Hindlimb muscle (tissue), 1 donor: ENCODE results near the gene KCNJ18. TPM values are rescaled to one million over a fixed set of nuclear protein-coding genes. Genes with fewer than 3 reads are reported as not detected.
"Not testable (repeated sequence)": the region's sequence is repeated elsewhere in the genome, so short reads cannot be mapped to it uniquely, and the experiment has no call there.

Experiments used
- DNase-seq: peaks from one replicate; pipeline ENCODE4 v3.0.0-alpha.2; 2013
- polyA plus RNA-seq: library from polyadenylated mRNA; unstranded; fragments of 120-200 nt; gene quantifications from one replicate; pipeline ENCODE4 v1.2.1, GENCODE V29; 2013; ENCODE audit not compliant: insufficient read length

Gene KCNJ18
- polyA plus RNA-seq, 1 donor: not detected

DNA sequence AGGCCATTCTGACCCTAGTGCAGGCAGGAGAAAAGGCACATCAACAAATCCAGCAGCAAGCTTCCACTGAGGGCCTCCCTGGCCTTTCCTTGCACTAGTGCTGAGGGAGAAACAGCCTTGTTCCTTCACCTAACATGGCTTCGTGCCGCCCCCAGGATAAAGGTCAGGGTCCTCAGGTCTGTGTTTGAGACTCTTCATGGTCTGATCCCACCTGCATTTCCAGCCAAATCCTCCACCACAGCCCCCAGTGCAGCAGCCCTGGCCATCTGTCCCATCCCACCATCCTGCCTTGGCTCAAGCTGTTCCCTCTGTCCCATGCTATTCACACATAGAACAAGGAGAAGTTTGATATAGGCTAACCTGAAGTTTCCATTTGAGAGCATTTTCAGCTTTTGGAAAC is 20.9 kb upstream of the KCNJ18 start:
- DNase-seq: not testable (repeated sequence)

DNA sequence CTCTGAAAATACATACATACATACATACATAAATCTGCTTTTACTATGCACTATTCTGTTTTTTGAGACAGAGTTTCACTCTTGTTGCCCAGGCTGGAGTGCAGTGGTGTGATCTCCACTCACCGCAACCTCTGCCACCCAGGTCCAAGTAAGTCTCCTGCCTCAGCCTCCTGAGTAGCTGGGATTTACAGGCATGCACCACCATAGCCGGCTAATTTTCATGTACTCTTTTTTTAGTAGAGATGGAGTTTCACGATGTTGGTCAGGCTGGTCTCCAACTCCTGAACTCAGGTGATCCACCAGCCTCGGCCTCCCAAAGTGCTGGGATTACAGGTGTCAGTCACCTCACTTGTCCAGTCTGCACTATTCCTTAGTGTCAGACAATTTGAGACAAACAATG is 20.5 kb upstream of the KCNJ18 start:
- not testable (repeated sequence) for DNase-seq

DNA sequence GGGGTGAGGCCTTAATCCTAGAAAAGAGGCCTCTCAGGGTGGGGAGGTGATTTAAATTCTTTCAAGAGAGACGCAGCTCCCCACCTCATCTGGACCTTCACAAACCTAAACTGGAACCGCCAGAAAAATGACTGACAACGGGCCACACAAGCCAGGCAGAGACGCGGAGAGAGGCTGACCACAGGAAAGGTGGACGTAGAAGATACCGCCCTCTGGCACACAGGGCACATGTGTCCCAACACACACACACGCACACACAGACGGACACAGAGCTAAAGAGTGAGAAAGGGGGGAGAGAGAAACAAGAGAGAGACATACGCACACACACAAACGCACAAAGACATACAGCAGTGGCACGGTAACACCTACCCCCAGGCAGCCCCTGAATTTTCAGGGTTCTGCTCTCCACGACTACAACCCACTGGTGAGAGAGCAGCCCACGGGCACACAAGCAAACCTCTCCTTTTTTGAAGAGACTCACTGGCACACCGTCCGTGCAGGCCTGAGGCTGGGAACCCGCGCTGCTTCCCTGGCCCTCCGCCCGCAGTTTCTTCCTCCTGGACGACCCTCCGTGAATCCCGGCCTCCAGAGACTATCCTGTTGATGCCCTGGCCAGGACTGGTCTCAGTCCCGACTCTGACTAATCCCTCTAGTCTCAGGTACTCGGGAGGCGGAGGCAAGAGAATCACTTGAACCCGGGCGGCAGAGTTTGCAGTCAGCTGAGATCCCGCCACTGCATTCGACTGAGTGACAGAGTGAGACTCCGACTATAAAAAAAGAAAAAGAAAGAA is 18.7 kb upstream of the KCNJ18 start:
- not testable (repeated sequence) for DNase-seq

DNA sequence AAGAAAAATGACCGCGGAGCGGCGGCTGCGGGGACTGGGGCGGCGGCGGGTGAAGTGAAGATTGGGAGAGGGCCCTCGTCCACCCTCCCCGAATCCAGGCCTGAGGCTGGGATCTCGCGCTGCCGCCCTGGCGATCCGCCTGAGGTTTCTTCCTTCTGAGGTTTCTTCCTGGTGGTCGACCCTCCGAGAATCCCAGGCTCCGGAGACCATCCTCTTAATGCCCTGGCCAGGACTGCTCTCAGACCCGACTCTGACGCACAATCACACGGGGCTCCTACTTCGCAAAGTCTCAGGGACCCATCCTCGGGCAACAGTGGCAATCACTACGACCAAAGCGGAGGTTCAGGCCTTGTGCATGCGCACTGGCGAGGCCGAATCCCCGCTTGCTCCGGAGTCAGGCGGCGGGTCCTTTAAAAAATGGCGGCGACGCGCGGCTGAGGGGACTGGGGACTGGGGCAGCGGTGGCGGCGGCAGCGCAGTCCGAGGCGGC is 18.0 kb upstream of the KCNJ18 start:
- no peak for DNase-seq

DNA sequence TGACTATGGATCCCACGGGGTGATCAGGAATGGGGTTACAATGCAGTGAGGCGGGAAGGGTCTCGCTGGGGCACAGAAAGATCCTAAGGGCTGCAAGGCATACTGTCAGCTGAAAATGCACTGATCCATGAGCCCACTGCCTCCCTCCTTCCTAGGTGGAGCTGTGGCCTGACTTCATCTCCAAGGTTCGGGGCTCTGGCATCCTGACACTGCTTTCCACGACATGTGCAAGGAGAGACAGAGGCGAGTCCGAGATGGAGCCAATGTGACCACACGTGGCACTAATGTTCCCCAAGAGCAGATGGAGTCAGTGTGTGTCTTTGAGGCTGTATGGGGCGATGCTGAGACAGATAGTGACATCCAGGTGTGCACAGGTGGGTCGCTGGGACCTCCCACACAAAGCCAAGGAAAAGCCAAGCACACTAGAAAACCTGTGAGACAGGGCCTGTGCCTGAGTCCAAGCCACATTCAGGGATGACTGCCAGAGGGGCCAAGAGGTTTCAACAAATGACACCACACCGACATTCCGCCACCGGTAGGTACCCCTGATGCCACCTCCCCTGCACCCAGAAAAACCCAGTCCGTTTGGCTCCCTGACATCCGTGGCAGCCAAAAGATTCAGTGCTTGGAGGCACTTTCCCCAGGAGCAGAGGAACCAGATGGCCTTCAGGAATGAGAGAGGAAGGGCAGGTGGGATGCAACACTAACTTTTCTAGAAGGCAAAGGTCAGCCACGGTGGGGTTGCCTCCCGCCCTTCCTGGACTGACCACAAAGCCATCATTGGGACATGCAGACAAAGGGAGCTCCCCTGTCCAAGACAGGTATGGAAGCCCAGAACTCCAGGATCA is 17.2 kb upstream of the KCNJ18 start:
- not testable (repeated sequence) for DNase-seq

DNA sequence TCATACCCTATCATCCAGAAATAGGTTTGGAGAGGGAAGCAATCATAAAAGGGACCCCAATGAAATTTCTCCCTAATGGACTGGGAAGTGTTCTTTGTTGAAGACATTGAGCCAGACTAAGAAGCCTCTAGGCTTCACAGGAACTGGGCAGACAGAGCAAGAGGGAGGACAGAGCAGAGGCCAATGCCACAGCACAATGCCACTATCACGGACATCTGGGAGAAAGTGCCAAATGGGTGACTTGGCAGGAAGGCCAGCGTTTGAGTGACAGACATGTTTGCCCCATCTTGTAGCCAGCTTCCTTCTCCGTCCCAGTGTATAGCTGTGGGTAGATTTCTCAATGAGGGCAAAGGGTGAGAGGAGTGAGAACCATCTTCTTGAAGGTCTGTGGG is 16.6 kb upstream of the KCNJ18 start:
- not testable (repeated sequence) for DNase-seq

DNA sequence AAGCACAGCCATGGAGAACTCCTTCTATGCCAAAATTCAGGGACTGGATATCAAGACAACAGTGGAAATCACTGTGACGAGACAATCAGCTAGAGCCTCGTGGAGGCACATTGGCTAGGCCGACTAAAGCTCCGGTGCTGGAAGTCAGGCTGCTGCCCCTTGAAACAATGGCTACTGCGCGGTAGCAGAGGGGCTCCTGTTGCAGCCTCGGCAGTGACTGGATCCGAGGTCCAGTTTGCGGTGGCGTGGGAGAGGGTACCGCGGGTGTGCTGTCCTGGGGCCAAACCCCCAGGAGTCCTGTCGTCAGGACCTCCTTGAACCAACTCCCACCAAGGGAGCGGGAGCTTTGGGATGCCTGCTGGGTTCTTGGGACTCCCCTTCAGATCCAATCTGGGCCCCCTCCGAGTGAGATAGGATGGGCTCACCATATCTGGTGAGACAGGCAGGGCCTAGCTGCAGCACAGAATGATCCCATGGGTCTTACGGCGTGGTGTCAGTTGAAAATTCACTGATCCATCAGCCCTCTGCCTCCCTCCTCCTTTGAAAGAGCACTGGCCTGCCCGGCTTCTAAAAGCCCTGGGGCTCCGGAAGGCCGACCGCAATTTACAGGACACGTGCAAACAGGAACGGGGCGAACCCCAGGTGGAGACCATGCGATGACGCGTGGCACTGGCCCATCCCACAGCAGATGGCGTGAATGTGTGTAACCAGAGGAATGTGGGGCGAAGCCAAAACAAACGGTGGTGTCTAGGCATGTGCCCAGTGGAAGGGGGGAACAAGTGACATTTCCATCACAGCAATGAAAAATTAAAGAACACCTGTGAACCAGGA is 15.8 kb upstream of the KCNJ18 start:
- DNase-seq: no peak

DNA sequence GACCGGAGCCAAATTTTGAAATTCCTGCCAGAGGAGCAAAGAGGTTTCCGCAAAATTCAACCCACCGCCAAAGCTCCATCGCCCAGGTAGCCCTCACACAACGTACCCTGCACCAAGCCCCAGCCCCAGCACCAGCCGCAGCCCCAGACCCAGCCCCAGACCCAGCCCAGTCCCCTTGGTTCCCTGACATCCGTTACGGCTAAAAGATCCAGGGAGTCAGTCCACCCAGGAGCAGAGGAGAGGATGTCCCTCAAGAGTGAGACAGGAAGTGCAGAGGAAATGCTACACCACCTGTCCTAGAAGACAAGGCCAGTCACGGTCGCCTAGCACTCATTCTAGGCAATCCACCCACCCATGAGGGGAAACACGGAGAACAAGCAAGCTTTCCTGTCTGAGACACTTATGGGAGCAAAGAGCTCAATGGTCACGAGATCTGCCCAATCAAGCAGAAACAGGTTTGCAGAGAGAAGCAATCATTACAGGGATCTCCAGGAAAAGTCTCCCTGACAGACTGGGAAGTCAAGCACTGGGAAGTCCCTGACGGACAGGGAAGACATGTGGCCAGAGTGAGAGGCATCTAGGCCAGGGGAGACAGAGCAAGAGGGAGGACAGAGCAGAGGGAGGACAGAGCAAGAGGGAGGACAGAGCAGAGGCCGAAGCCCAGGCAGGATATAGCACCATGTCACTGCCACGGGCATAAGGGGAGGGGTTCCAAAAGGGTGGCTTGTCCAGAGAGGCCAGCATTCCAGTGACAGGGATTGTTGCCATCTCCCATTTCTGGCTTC is 15.0 kb upstream of the KCNJ18 start:
- DNase-seq: no peak

DNA sequence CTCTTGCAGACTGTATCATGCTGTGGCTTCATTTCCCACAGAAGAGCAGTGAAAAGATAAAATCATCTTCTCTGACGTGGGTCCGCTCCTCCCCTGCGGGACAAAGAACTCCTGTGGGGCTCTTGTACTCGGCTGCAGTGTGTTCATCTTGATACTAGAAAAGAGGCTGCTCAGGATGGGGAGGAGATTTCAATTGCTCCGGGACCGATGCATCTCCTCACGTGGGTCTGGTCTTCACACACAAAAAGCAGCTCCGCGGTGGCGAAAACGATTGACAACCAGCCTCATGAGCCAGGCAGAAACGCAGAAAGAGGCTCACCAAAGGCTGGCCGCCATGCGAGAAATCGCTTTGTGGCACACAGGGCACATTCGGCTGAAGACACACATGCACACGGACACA is 14.4 kb upstream of the KCNJ18 start:
- DNase-seq: no peak

DNA sequence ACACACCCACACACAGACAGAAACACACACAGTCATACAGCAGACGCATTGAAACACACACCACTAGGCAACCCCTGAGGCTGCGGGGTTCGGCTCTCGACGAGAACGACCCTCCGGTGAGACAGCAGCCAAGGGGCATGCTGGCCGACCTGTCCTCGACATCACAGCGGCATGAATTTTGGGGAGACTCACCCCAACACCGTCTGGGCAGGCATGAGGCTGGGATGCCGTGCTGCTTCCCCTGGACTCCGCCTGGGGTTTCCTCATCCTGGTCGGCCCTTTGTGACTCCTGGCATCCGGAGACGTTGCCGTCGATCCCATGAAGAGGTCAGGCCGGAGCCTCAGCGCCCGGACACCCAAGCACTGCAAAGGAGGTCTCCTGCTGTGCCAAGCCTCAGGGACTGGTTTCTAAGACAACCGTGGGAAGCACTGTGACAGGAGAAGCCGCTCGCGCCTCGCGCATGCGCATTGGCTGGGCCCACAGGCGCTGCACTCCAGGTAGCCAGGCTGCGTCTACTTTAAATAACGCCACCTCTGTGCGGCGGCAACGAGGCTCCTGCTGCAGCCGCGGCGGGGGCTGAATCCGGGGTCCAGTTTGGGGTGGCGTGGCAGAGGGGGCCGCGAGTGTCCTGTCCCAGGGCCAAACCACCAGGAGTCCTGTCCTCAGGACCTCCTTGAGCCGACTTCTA is 13.8 kb upstream of the KCNJ18 start:
- no peak for DNase-seq

DNA sequence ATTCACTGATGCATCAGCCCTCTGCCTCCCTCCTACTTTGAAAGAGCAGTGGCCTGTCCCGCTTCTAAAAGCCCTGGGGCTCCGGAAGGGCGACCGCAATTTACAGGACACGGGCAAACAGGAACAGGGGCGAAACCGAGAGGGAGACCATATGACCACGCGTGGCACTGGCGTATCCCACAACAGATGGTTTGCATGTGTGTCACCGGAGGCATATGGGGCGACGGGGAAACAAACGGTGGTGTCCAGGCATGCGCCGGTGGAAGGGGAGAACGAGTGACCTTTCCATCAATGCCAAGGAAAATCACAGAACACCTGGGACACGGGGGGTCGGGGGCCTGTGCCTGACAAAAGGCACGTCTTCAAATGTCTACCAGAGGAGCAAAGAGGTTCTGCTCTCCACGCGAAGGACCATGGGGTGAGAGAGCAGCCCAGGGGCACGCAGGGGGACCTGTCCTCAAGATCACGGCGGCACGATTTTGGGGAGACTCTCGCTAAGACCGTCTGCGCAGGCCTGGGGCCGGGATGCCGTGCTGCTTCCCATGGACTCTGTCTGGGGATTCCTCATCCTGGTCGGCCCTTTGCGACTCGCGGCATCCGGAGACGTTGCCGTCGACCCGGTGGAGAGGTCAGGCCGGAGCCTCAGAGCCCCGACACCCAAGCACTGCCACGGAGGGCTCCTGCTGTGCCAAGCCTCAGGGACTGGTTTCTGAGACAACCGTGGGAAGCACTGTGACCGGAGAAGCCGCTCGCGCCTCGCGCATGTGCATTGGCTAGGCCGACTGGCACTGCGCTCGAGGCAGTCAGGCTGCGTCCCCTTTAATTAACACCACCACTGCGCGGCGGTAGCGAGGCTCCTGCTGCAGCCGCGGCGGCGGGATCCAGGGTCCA is 12.8 kb upstream of the KCNJ18 start:
- no peak for DNase-seq

DNA sequence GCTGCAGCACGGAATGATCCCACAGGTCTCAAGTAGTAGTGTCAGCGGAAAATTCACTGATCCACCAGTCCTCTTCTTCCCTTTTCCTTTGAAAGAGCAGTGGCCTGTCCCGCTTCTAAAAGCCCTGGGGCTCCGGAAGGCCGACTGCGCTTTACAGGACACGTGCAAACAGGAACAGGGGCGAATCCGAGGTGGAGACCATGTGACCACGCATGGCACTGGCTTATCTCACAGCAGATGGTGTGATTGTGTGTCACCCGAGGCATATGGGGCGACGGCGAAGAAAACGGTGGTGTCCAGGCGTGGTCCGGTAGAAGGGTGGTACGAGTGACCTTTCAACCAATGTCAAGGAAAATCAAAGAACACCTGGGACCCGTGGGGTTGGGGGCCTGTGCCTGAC is 12.0 kb upstream of the KCNJ18 start:
- DNase-seq: no peak

DNA sequence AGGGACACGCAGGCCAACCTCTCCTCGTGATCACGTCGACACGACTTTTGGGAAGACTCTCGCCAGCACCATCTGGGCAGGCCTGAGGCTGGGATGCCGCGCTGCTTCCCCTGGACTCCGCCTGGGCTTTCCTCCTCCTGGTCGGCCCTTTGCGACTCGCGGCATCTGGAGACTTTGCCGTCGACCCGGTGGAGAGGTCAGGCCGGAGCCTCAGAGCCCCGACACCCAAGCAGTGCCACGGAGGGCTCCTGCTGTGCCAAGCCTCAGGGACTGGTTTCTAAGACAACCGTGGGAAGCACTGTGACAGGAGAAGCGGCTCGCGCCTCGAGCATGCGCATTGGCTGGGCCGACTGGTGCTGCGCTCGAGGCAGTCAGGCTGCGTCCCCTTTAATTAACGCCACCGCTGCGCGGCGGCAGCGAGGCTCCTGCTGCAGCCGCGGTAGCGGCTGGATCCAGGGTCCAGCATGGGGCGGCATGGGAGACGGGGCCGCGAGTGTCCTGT is 11.4 kb upstream of the KCNJ18 start:
- DNase-seq: not testable (repeated sequence)

DNA sequence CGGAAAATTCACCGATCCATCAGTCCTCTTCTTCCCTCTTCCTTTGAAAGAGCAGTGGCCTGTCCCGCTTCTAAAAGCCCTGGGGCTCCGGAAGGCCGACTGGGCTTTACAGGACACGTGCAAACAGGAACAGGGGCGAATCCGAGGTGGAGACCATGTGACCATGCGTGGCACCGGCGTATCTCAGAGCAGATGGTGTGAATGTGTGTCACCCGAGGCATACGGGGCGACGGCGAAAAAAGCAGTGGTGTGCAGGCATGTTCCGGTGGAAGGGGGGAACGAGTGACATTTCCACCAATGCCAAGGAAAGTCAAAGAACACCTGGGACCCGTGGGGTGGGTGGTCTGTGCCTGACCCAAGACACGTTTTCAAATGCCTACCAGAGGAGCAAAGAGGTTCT is 10.7 kb upstream of the KCNJ18 start:
- DNase-seq: not testable (repeated sequence)

DNA sequence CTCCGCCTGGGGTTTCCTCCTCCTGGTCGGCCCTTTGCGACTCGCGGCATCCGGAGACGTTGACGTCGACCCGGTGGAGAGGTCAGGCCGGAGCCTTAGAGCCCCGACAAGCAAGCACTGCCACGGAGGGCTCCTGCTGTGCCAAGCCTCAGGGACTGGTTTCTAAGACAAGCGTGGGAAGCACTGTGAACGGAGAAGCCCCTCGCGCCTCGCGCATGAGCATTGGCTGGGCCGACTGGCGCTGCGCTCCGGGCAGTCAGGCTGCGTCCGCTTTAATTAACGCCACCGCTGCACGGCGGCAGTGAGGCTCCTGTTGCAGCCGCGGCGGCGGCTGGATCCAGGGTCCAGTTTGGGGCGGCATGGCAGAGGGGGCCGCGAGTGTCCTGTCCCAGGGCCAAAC is 10.2 kb upstream of the KCNJ18 start:
- DNase-seq: not testable (repeated sequence)

DNA sequence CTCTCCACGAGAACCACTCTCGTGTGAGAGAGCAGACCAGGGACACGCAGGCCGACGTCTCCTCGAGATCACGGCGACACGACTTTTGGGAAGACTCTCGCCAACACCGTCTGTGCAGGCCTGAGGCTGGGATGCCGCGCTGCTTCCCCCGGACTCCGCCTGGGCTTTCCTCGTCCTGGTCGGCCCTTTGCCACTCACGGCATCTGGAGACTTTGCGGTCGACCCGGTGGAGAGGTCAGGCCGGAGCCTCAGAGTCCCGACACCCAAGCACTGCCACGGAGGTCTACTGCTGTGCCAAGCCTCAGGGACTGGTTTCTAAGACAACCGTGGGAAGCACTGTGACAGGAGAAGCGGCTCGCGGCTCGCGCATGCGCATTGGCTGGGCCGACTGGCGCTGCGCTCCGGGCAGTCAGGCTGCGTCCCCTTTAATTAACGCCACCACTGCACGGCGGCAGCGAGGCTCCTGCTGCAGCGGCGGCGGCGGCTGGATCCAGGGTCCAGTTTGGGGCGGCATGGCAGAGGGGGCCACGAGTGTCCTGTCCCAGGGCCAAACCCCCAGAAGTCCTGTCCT is 9.1 kb upstream of the KCNJ18 start:
- DNase-seq: not testable (repeated sequence)

DNA sequence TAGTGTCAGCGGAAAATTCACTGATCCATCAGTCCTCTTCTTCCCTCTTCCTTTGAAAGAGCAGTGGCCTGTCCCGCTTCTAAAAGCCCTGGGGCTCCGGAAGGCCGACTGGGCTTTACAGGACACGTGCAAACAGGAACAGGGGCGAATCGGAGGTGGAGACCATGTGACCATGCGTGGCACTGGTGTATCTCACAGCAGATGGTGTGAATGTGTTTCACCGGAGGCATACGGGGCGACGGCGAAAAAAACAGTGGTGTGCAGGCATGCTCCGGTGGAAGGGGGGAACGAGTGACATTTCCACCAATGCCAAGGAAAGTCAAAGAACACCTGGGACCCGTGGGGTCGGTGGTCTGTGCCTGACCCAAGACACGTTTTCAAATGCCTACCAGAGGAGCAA is 8.4 kb upstream of the KCNJ18 start:
- DNase-seq: not testable (repeated sequence)

DNA sequence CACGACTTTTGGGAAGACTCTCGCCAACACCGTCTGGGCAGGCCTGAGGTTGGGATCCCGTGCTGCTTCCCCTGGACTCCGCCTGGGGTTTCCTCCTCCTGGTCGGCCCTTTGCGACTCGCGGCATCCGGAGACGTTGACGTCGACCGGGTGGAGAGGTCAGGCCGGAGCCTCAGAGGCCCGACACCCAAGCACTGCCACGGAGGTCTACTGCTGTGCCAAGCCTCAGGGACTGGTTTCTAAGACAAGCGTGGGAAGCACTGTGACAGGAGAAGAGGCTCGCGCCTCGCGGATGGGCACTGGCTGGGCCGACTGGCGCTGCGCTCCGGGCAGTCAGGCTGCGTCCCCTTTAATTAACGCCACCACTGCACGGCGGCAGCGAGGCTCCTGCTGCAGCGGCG is 7.9 kb upstream of the KCNJ18 start:
- DNase-seq: not testable (repeated sequence)

DNA sequence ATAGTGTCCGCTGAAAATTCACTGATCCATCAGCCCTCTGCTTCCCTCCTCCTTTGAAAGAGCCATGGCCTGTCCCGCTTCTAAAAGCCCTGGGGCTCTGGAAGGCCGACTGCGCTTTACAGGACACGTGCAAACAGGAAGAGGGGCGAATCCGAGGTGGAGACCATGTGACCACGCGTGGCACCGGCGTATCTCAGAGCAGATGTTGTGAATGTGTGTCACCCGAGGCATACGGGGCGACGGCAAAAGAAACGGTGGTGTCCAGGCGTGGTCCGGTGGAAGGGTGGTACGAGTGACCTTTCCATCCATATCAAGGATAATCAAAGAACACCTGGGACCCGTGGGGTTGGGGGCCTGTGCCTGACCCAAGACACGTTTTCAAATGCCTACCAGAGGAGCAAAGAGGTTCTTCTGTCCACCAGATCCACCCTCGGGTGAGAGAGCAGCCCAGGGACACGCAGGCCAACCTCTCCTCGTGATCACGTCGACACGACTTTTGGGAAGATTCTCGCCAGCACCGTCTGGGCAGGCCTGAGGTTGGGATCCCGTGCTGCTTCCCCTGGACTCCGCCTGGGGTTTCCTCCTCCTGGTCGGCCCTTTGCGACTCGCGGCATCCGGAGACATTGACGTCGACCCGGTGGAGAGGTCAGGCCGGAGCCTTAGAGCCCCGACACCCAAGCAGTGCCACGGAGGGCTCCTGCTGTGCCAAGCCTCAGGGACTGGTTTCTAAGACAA is 7.1 kb upstream of the KCNJ18 start:
- DNase-seq: not testable (repeated sequence)
